Stimulated activated CD8-positive, alpha-beta memory T cell treated with anti-CD3 and anti-CD28 coated beads, Interleukin-12 subunit alpha, Interleukin-12 subunit beta, amount 100 ng/mL, for 4 hours (primary cell): ENCODE data around the gene PDGFB.

Experiments used
- DNase-seq: peaks from one replicate; pipeline ENCODE4 v3.0.0-alpha.2; 2020; ENCODE audit warnings: low read depth

PDGFB gene

GRCh38 chr22:39239561-39240423, 5.0 kb downstream of the PDGFB start:
- no peak for DNase-seq

GRCh38 chr22:39238966-39239505, 5.7 kb downstream of the PDGFB start:
- DNase-seq, result no peak

- DNase-seq, result no peak
Measured at GRCh38 chr22:39238561-39238960, 6.2 kb downstream of the PDGFB start.

GRCh38 chr22:39238101-39238466, 6.7 kb downstream of the PDGFB start:
- no peak for DNase-seq

- DNase-seq, result no peak
Measured at GRCh38 chr22:39237318-39238100, 7.3 kb downstream of the PDGFB start.

- DNase-seq, result no peak
Measured at GRCh38 chr22:39236321-39237317, 8.2 kb downstream of the PDGFB start.

- no peak for DNase-seq
Measured at GRCh38 chr22:39234867-39235687, 9.7 kb downstream of the PDGFB start.

- no peak for DNase-seq
Measured at GRCh38 chr22:39234472-39234787, 10.4 kb downstream of the PDGFB start.

- no peak for DNase-seq
Measured at GRCh38 chr22:39233710-39234471, 10.9 kb downstream of the PDGFB start.

- DNase-seq, result no peak
Measured at GRCh38 chr22:39232806-39233709, 11.7 kb downstream of the PDGFB start.

- no peak for DNase-seq
Measured at GRCh38 chr22:39232246-39232645, 12.5 kb downstream of the PDGFB start.

- DNase-seq, result no peak
Measured at GRCh38 chr22:39231197-39231950, 13.4 kb downstream of the PDGFB start.

- no peak for DNase-seq
Measured at GRCh38 chr22:39230261-39231196, 14.3 kb downstream of the PDGFB start.

GRCh38 chr22:39229688-39230260, 15.0 kb downstream of the PDGFB start:
- no peak for DNase-seq

GRCh38 chr22:39229075-39229474, 15.7 kb downstream of the PDGFB start:
- no peak for DNase-seq

GRCh38 chr22:39227542-39228272, 17.1 kb downstream of the PDGFB start:
- no peak for DNase-seq
